Stimulated activated naive CD8-positive, alpha-beta T cell treated with anti-CD3 and anti-CD28 coated beads, Interleukin-15, Interleukin-2, amounts not matched to agents 100 U/mL and 50 U/mL, for 24 hours (primary cell): ENCODE data around the gene CD180.

Experiments
- ATAC-seq: fragments of 150-1000 bp; cut with Tn5 transposase; one replicate; pipeline ENCODE4 v1.10.0; 2021
- DNase-seq: peaks from one replicate; pipeline ENCODE4 v3.0.0; 2021

CD180 gene

DNA sequence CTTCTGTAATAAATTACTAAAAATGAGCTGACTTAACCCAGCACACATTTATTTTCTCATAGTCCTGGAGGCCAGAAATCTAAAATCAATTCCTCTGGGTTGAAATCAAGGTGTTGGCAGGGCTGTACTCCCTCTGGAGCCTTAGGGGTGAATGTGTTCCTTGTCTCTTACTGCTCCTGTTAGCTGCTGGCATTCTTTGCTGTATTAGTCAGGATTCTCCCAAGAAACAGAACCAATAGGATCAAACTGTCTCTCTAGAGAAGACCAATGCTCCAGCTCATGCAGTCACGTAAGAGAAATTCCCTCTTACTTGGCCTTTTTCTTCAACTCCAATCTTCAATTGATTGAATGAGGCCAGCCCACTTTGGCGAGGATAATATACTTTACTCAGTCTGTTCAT is 15.3 kb upstream of the CD180 start:
- ATAC-seq, result no peak
- DNase-seq, result no peak

DNA sequence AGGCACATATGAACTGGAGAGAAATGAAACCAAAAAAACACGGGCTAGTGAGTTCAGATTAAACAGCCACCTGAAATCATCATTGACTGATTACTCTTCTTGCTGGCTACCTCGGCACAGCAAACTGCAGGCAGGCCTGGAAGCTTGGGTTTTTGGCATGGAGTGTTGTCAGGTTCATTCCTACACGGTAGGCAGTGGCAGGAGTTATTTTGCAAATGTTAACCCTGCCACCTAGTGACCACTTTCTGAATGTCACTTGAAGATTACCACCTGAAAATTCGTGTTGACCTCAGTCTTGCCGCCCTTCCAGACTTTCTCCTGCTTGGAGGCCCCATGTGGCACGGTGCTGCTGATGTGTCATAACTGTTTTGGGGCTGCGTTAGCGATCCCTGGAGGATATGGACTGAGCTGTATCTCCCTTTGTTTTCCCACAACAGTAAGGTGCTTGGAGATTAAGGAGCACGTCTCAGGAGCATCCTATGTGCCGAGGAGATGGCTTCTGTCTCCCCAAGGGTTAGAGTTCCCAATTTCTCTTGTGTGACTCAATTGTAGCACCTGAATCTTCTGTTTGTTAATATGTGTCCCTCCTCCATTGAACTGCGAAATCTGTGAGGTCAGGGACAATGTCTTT is 12.7 kb upstream of the CD180 start:
- ATAC-seq, result peak; percentile 48
- DNase-seq, result peak; percentile 64

DNA sequence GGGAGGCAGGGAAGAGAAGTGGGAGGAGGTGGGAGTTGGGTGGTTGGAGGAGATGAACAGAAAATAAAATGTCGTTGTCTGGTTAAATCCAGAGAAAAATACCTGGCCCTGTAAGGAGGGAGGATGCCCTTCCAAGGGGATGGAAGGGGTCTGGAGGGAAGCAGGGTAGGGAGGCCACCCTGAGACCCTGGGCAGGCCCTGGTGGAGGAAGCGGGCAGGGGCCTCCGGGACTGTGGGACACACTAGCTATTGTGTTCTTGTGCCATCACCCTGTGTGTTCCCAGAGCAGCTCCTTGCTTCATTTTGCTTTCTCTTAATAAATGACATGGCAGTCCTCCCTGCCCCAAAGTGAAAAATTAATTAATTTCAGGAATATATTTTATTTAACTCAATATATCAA is 11.8 kb upstream of the CD180 start:
- no peak for DNase-seq
- ATAC-seq, result no peak

DNA sequence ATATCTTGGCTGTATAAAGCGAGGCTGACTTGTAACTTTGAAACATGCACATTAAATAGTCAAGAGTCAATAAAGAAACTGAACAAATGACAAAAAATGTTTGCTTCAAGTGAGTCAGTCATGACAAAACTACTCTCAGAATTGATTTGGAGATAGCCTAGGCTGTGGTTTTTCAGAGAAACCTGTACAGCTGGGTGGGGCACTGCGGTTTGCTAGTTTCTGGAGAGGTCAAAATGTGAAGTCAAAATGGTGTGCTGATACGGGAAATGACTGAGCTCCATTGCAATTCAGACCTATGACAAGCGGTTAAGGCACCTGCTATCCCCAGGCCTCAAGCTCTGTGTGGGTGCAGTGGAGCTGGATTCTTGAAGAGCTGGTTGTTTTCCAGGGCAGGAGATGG is 10.3 kb upstream of the CD180 start:
- ATAC-seq, result peak; percentile 90

DNA sequence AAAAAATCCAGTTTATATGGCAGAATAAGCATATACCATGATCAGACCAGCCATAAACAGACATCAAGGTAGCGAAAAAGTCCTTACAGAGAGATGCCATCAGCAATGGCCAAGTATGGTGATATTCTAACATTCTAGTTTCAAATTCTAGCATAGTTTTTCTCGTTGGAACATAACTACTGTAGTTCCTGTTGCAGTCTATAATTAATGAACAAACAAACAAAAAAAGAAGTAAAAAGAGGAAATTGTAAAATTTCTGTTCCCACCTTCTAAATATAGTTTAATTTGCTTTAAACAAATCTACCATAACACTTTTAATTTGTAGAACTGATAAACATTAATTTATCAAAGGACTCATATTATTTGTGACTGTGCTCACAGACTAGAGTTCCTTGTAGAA is 9.9 kb upstream of the CD180 start:
- ATAC-seq, result no peak

More for the DNA sequence above, 10.3 kb upstream of the CD180 start:
- DNase-seq, result peak; percentile 83

DNA sequence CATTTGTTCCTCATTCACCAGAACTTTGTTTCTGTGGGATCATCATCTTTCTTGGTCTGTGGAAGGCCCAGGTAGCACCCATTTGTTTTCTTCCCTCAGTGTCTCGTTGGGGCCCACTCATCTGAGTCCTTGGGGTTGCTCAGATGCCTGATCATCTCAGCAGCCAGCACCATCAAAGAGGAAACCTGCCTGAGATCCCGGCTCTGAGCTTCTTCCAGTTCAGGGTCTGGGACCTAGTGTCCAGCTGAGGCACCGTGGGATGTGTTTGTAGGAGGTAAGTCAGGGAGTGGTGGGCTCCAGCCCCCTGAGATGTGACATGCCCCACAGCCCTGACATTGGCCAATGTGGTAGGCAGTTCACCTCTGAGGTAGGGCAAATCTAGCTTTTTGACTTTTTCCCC is 9.4 kb upstream of the CD180 start:
- ATAC-seq, result no peak
- no peak for DNase-seq

More for the DNA sequence above, 9.9 kb upstream of the CD180 start:
- DNase-seq, result no peak

DNA sequence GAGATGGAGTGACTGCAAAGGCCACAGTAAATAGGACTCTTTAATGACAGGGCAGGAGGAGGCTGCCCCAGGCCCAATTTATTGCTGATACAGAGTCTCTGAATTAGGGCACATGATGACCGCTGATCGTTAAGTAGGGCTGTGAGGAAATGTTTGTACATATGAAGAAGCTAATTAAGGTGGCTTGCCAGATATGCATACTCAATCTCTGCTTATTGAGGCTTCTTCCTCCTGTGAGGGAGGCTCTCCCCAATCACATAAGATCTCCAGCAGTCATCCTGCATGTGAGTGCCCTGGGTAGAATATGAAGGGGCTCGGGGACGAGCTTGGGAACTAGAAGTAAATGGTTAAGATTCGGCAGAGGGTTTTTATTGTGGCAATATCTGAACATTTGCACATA is 8.2 kb upstream of the CD180 start:
- ATAC-seq (no peak), DNase-seq (no peak)

DNA sequence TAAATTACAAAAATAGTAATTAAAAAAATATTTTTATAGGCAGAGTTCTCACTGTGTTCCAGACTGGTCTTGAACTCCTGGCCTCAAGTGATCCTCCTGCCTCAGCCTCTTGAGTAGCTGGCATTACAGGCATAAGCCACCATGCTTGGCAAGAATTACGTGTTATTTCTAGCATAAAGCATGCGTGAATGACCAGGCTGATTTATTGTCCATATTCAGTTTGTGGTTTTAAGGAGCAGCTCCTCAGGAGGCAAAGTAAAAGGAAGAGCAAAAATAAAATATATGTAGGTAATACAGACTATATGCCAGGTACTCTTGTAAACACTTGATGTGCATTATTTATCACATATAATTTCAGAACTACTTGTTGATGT is 7.1 kb upstream of the CD180 start:
- no peak for DNase-seq
- ATAC-seq, result no peak

DNA sequence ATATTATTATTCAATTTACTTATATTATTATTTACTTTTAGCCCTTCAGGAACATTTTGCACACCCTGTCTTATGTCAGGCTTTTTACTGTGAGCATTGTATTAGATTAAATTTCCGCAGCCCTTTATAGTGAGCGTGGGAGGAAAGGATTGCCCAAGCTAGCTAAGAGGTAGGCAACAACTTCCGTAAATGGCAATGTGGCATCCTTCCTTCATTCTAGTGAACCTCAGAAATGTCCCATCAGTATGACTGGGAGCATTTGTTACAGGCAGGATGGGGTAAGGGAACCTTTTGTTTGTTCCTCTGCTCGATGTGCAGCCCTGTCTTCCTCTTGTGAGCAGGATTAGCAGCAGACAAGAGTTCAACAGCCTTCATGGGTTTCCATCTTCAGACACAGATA is 6.2 kb upstream of the CD180 start:
- DNase-seq, result no peak
- peak; percentile 25 for ATAC-seq

DNA sequence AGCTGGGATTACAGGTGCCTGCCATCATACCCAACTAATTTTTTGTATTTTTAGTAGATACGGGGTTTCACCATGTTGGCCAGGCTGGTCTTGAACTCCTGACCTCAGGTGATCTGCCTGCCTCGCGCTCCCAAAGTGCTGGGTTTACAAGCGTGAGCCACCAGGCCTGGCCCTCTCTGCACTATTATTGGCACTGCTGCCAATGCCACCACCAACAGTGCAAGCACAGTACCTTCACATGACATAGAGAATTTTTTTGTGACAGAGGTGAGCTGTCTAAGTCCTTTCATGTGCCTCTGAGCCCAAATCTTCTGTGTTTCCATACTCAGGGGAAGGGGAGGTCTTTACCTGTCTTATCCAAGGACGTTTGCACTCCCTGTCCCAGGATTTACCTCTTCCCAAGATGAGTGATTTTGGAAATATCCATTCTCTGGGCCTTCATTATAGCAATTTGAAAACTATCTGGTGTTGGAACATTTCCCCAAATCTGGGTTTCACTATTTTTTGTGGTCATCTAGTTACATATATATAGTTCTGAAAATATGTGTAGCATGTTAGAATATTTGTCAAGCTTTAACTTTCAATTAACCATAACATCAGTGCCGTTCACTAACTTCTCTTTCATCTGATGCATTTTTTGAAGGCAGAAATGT is 5.4 kb upstream of the CD180 start:
- DNase-seq (no peak), ATAC-seq (no peak)

DNA sequence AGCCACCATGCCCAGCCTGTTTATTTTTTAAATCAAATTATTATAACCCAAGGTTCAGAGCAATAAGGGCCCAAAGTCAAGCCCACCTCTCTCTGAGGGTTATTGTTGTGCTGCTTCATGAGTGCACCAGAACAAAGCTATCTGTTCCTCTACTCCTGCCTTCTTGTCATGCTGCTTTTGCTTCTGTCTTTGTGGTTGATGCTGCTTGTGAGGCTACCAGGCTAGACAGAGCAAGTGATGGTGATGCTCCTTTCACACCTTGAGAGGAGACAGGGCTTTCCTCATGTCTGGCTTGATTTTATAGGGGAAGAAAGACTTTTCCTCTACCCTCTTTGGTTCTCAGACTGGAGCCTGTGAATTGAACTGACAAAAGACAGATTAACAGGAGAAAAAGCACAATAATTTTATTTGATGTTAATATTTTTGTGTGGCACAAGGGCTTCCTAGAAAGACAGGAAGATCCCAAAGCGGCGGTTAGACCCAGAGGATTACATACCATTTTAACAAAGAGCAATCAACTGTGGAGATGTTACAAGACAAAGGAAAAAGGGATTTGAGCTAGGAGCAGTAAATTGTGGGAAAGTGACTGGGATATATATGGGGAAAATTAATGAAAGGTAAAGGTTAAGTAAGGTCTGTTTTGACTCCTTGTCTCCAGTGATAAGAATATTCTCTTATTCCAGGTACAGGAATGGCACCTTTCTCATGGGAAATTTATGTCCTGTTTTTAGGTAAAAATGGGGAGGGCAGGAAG is 4.4 kb upstream of the CD180 start:
- no peak for DNase-seq
- no peak for ATAC-seq

DNA sequence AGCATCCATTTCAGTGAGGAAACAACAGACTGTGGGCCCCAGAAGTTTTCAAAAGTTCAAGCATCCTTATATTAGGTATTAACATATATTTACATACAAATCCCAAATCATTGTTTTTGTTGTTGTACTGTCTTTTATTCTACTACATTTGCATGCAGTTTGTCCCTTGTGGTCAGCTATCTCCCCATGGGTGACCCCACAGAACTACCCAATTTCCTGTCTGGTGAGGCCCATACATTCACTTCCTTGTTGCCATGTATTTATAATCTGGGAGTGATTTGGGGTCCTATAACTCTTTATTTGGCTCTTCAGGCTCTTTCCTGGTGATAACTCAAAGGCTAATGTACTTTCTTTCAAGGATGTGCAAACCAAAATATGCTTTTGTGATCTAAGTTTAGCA is 3.3 kb upstream of the CD180 start:
- DNase-seq, result no peak
- no peak for ATAC-seq

DNA sequence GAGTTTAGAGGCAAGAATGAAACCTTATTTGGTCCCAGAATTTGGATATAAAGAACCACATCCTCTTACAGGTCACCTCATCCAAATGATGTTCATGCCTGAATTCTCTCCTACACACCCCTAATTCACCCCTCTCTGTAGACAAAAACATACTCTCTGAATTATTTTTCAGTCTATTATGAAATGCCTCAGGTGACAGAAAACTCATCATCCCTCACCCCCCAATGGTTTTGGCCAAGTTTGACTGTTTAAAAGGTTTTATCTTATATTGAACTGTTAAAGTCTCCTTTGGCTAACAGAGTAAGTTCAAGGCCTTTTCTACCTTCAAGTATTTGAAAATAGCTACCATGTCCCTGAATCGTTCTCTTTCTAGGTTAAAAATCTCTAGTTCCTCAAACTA is 2.3 kb upstream of the CD180 start:
- no peak for ATAC-seq
- no peak for DNase-seq

DNA sequence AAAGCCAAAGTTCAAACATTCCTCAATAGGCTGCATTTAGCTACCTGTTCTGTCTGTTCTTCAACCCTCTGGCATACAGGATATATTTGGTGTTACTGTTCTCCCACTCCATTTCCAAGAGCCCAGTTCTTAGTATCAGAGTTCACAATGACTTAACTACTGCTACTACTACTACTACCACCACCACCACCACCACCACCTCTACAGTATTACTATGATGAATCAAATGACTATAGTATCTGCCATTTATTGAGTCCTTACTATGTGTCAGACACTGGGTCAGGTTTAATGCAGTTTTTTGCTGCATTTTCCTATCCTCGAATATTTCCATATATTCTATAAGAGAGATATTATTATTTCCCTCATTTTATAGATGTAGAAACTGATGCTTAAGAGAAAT is 937 bp upstream of the CD180 start:
- DNase-seq (no peak), ATAC-seq (peak; percentile 41)

DNA sequence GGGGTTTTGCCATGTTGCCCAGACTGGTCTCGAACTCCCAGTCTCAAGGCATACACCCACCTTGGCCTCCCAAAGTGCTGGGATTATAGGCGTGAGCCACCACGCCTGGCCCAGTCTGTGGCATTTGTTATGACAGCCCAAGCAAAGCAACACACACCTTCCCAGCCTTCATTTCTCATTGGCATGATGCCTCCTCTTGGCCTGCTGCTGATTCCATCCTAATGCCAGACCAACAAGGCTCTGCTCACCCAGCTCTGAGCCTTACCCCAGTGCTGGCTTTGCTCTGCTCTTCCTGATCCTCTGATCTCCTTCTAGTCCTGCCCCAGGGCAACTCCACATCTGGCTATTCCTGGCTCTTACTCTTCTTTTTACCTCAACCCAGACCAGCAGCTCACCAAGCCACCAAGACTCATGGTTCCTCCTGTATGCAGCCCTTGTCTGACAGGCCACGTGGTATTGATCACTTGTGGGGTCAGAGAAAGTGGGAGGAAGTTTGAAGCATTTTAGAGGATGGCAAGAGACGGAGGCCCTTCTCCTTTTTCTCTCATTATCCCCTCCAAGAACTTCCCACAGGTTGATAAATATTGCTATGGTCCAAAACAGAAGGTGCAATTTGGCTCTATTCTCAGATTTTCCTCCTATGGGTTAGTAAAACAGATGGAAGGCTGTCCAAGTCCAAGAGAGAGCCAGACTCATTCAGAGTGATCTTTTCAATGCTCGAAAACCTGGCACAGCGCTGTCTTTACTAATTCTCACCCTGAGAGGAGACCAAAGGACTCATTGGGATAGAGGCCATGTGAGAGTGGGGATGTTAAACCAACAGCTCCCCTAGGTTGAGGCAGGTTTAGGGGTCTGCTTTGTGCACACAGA is 958 bp downstream of the CD180 start:
- no peak for ATAC-seq
- no peak for DNase-seq

DNA sequence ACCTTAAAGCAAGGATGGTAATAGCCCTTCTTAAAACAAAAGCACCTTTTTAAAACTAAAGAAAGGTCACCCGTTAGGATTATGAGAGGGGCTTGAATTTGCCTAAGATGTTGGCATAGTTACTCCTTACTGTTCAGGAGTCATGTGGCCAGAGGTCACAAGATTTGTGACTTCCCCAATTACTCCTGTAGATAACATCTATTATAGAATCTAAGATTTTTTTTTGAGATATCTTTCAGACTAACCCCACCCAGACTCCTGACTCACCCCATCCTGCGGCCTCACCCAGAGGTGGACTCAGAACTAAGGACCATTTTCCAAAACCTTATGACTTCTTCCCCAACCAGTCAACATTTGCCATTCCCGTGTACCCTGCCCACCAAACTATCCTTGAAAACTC is 2.4 kb downstream of the CD180 start:
- DNase-seq, result no peak
- ATAC-seq, result no peak

DNA sequence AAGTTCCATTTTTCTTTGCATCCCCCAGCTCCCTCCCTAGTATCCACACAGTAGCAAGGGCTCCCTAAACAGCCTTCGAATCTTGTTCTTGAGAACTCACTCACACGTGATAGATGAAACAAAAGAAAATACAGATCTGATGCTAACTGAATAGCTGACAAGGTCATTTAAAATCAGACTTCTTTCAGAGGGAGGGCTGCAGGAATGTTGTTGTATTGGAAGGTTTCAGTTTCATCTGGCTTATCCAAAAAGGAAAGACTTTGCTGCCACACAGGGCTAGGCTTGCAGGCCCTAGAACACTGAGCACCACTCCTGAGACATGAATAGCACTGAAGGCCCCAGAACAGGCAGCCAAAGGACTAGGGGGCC is 3.2 kb downstream of the CD180 start:
- no peak for ATAC-seq
- no peak for DNase-seq

DNA sequence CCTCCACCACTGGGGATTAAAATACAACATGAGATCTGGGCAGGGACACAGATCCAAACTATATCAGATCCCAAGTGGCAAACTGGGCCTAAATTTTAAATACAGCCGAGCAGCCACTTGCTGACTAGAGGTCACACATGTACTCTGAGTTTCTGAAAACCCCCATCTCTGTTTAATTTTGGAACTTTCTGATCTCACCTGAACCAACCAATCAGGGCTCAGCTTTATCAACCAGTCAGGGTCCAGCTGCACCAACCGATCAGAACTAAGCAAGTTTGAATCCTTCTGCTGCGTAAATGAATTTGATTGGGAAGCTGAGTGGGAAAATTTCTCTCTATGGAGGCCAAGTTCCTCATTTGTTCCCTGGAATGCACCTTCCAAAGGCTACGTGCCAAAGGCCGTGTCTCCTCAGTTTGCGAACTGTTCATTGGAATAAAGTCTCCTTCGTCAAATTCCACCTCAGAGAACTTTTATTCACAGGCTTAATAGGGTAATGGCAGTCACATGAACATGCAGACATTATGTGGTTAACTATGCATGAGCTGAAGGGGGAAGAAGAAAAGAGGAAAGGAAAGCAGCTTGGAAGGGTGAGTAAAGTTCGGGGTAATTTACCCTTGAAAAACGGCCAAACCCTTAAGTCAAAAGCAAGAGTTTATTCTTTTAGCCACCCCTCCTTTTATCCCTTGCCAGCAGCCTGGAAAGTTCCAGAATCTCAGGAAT is 3.7 kb downstream of the CD180 start:
- no peak for DNase-seq

DNA sequence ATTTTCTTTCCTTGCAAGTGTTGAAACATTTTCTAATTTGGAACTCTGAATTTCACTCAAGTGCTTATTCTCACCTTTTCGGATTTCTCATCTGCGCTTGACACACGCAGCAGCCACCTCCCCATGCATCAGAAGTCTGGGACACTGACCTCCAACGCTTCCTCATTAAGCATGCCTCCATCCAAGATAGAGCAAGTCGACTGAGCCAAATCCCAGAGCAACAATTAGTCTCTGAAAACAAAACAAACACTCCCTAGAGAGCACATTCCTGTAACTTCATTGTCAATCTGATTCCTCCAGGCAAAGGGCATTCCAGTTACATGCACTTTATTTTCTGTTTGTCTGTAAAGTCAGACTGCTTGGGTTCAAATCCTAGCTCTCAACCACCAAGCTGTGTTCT is 5.7 kb downstream of the CD180 start:
- no peak for ATAC-seq
- no peak for DNase-seq

More for the DNA sequence above, 3.7 kb downstream of the CD180 start:
- no peak for ATAC-seq

DNA sequence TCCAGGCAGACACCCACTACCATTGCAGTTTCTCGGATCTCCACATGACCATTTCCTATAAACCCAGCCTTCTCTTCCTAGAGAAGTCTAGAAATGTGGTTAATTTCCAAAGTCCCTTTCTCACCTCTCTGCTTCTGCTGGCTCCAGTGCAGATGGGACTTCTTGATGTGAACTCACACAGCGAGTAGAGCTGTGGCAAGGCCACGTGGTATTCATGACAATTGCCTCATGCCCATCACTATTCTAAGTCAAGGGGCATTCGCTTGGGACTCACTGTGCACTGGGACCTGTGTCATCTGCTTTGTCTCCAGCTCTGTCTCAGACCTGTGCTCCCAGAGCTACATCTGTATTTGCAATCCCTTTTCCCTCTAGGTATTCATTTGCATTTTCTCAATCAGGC is 6.2 kb downstream of the CD180 start:
- DNase-seq (no peak), ATAC-seq (no peak)

DNA sequence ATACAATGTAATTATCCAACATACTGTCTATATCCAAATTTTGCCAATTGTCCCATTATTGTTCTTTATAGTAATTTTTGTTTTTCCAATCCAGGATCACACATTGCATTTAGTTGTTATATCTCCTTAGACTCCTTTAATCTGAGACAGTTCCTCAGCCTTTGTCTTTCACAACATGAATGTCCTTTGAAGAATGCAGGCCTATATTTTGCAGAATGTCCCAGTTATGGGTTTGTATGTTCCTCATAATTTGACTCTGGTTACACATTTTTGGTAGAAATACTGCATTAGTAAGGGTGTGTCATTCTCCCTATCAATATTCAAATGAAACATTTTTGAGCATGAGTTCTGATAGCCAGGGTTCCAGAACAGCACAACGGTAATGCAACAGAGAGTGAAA is 6.7 kb downstream of the CD180 start:
- no peak for ATAC-seq

DNA sequence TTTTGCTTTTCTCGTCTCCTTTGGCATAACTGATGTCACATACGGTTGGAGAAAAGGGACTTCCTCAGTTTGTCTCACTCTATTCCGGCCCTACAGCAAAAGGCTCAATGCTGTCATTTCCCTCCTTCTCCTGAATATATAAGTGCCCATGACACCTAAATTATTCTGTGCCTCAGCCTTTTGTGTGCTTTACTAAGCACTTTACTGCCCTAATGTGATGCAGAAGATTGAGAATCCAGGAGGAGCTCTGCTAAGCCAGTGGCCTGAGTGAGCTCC is 7.6 kb downstream of the CD180 start:
- no peak for DNase-seq
- ATAC-seq, result no peak

More for the DNA sequence above, 6.7 kb downstream of the CD180 start:
- no peak for DNase-seq
